Fibroblast of lung (primary cell): ENCODE measurements around the gene CDC16.

Experiments
- EZH2 ChIP-seq: IDR thresholded peaks from 2 replicates; pipeline ENCODE4 v1.5.1; 2012; ENCODE audit warnings: low read length, control low read depth, mild to moderate bottlenecking; ENCODE audit errors: missing control alignments
- TF ChIP-seq, protein P1 (sequence below), 2 donors: IDR thresholded peaks in 1 of 2; conservative IDR thresholded peaks in 1 of 2; 1 replicate in 1 of 2; 2 replicates in 1 of 2; pipeline ENCODE4 v1.5.1; 2011 to 2012; ENCODE audit warnings: low read length in 2 of 2, control low read depth in 1 of 2, inconsistent platforms in 1 of 2, low read depth in 1 of 2, mild to moderate bottlenecking in 1 of 2

DNA sequence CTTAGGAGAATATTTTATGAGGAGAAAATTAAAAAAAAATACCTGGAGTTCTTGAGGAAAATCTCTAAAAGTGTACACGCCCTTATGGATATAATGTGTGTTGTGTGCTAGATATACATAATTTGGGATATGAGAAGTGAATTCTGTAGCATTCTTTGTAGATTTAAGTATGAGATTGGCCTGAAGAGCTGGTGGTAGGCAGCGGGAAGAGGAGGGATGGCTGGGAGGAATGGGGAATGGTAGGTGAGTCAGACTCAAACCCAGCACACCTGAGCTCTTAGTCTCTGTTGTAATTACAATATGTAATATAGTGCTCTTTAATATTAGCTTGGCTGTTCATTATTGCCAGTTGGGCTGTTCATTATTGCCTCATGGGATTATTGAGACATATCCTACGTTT, 86.6 kb downstream of the CDC16 start:
- TF ChIP-seq, protein P1, sequence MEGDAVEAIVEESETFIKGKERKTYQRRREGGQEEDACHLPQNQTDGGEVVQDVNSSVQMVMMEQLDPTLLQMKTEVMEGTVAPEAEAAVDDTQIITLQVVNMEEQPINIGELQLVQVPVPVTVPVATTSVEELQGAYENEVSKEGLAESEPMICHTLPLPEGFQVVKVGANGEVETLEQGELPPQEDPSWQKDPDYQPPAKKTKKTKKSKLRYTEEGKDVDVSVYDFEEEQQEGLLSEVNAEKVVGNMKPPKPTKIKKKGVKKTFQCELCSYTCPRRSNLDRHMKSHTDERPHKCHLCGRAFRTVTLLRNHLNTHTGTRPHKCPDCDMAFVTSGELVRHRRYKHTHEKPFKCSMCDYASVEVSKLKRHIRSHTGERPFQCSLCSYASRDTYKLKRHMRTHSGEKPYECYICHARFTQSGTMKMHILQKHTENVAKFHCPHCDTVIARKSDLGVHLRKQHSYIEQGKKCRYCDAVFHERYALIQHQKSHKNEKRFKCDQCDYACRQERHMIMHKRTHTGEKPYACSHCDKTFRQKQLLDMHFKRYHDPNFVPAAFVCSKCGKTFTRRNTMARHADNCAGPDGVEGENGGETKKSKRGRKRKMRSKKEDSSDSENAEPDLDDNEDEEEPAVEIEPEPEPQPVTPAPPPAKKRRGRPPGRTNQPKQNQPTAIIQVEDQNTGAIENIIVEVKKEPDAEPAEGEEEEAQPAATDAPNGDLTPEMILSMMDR (conservative IDR thresholded peaks at IDR 0.05 in 1 of 2, IDR thresholded peaks at IDR 0.05 in 1 of 2; ENCODE audit: low read depth in 1 of 2, low read length in 2 of 2) = no peak
- TF ChIP-seq EZH2 = no peak
